Fibroblast of pulmonary artery (primary cell): ENCODE measurements around the gene HOXA4.

Experiments used
- DNase-seq: peaks from one replicate; pipeline ENCODE4 v3.0.0-alpha.2; 2010; ENCODE audit warnings: low read depth
- H3K4me3 ChIP-seq: replicated peaks from 2 replicates; pipeline ENCODE4 v1.5.1; 2011; ENCODE audit warnings: low read depth, mild to moderate bottlenecking, control low read depth, low read length, moderate library complexity
- TF ChIP-seq, protein P1 (sequence below): IDR thresholded peaks from 2 replicates; pipeline ENCODE4 v1.5.1; 2011; ENCODE audit warnings: mild to moderate bottlenecking, control low read depth, low read length, inconsistent platforms; ENCODE audit errors: missing control alignments

The HOXA4 gene

DNA sequence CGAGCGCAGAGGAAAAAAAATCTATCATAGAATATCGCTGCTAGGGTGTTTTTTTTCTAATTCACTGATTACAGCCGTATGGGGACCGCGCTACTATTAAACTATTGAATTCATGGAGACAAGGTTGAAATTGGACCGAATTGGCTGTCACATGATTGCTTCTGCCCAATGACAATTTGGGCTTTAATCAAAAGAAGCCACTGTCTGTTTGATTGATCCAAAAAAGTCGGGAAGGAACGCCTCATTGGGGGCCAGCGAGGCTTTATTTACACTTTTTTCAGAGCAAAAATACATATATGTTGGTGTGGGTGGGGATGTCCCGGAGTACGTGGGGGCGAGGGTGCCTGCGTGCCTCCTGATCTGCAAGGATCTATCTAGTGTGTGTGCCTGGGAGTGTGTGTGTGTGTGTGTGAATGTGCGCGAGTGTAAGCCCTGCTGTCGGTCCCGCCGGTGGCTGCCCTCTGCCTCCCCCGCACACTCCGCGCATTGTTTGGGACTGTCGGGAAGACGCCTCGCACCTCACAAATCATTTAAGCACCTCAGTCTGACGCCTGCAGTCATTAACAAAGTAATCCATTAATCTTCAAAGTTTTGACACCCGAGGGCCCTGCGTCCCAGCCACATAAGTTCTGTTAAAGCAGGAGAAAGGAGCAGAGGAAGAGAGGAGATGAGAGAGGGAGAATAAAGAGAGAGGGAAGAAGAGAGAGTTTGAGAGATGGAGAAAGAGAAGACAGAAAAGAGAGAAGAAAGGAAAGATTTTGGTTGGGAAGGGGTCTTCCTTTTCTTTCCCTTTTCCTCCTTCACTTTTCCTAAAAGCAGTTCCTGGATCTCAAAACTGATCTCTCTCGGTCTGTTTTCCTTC lies 27.7 kb downstream of the HOXA4 start, which contains the start of gene HOXA2:
Gene HOXA2, minus strand, starts transcription at position 103 of the 862 bp plus-strand sequence. CDS start 183 bp downstream, outside the sequence.
- DNase-seq = no peak
- H3K4me3 ChIP-seq = peak within 1 kb of the TSS; percentile 8
- TF ChIP-seq, protein P1, sequence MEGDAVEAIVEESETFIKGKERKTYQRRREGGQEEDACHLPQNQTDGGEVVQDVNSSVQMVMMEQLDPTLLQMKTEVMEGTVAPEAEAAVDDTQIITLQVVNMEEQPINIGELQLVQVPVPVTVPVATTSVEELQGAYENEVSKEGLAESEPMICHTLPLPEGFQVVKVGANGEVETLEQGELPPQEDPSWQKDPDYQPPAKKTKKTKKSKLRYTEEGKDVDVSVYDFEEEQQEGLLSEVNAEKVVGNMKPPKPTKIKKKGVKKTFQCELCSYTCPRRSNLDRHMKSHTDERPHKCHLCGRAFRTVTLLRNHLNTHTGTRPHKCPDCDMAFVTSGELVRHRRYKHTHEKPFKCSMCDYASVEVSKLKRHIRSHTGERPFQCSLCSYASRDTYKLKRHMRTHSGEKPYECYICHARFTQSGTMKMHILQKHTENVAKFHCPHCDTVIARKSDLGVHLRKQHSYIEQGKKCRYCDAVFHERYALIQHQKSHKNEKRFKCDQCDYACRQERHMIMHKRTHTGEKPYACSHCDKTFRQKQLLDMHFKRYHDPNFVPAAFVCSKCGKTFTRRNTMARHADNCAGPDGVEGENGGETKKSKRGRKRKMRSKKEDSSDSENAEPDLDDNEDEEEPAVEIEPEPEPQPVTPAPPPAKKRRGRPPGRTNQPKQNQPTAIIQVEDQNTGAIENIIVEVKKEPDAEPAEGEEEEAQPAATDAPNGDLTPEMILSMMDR = no peak

- TF ChIP-seq, protein P1 = no peak
- peak overlapping the region; percentile 8 for H3K4me3 ChIP-seq
- DNase-seq = no peak
These were observed 28.5 kb downstream of the HOXA4 start for GRCh38 chr7:27101957-27102580.

GRCh38 chr7:27101171-27101956 lies 29.2 kb downstream of the HOXA4 start:
- TF ChIP-seq, protein P1 = no peak
- peak overlapping the region; percentile 22 for H3K4me3 ChIP-seq
- peak; percentile 47 for DNase-seq

DNA sequence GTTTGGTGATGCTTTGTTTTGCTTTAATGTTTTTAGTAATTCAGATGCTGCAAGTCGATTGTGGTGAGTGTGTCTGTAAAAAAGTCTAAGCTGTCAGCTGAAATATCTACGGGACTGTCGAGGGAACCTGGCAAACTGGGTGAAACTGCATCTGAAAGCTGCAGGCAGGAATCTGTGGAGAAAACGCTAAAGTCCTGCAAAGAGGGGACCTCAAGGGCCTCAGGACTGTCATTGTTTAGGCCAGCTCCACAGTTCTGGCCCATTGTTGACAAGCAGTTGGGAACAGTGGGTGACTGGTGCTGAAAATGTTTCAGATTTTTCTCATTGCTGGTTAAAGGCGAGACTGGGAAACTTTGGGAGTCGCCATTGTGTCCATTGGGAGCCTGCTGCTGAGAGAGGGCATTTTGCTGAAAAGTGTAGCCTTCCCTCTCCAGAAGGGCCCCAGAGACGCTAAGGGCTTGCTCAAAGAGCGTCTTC lies 29.8 kb downstream of the HOXA4 start:
- TF ChIP-seq, protein P1 = no peak
- DNase-seq = no peak
- peak overlapping the region; percentile 22 for H3K4me3 ChIP-seq

DNA sequence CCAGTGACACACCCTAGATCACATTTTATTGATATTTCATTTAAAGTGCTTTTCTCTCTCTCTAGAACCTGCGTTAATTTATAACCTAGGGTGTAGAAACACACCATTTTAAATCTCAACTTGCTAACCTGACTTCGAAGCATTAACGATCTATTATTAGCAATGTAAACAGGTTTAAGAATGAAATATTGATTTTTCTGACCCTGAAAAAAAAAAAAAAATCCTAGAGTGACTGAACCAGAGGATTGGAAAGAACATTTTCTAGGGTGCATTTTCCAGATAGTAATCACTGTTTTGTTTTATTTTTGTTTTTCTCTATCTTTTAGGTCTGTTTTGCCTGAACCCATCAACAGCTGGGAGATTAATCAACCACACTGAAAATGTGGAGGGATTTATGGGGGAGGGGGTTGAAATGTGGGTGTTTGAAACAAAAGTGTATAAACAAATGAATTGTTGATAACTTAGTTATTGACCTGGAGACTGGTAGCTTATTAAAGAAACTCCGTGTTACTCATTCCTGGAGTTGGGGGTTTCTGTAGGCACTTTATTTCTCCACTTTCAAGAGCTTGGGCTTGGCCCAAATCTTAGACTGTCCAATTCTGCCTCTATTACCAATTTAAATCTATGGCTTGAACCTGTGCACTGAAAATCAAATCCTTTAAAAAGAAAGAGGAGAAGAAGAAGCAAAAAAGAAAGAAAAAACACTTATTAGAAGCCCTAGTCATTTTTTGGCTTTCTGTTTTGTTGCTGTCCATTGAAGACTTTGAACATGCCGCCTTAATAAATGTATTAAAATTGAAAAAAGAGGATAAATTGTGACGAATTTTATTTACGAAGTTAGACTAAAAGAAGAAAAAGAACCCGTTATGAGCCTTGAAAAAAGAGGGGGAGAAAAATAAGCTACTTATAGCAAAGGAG lies 30.8 kb downstream of the HOXA4 start:
- no peak overlapping the region for H3K4me3 ChIP-seq
- TF ChIP-seq, protein P1 = no peak
- DNase-seq = no peak
